HG03460 (cell line): ENCODE measurements around the gene MAPK14.
A peak's percentile ranks its signal among the peaks of the same experiment; 100 is the strongest.
"Not testable (repeated sequence)": the region's sequence is repeated elsewhere in the genome, so short reads cannot be mapped to it uniquely, and the experiment has no call there.

Experiments used
- ATAC-seq: cut with Tn5 transposase; IDR thresholded peaks from one replicate; pipeline ENCODE4 v1.9.1; 2021; ENCODE audit not compliant: unreplicated experiment

Gene MAPK14

DNA sequence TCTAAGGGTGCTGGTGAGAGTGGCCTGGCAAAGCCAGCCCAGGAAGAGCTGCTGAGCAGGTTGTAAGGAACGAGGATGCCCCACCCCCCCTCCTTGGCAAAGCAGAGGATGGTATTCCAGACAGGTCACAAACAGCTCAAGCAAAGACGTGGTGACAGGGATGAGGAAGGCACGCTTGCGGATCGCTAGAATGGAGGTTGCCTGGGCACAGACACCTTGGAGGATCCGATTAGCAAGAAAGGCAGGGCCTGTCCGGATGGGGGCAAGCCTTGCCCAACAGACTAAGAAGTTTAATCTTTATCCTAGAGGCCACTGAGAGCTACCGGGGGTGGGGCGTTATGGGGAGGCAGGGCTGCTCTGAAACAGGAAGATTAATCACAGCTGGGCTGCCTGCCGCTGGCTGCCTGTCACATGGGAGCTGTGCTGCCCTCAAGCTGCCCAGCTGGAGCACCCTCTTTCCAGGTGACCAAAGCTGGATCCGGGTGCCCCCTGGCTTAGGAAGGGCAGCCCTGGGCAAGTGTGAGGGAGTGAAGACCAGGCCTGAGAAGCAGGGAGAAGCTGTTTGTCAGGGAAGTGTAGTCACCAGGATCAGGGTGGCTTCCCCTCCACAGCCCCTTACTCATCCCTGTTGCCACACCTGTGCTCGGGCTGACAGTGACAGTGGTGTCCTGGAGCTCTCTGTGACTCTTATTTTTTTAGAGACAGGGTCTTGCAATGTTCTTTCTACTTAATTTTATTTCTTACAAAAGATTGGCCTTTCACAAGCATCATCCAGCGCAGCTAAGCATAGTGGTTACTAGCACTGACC lies 93.6 kb downstream of the MAPK14 start:
- peak; percentile 49 for ATAC-seq

DNA sequence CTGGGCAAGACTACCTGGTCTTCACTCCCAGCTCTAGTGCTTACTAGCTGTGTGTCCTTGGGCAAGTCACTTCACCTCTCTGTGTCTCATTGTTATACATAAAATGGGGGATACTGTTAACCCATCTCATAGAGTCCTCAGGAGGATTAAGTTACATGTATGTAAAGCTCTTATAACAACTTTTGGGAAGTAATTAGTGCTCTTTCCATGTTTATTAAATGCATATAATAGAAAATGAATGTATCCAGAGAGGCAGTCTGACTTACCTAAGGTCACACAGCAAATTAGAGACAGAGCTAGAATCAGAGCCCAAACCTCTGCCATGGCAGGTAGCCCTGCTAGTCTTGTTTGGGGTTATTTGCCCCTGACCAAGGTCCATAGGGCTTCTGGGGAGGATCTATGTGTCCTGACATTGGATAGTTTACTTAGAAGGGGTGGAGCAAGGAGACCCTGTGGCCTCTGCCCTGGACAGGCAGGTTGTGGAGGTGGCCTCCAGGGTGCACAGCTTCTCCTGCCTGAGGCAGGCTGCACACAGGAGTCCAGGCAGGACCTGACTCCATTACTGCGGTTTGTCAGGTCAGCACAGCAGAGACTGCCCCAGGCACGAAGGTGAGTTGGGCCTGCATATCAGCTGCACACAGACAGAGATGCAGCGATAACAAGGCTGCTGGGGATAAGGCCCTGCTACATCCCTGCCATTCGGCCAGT lies 94.3 kb downstream of the MAPK14 start:
- no peak for ATAC-seq

DNA sequence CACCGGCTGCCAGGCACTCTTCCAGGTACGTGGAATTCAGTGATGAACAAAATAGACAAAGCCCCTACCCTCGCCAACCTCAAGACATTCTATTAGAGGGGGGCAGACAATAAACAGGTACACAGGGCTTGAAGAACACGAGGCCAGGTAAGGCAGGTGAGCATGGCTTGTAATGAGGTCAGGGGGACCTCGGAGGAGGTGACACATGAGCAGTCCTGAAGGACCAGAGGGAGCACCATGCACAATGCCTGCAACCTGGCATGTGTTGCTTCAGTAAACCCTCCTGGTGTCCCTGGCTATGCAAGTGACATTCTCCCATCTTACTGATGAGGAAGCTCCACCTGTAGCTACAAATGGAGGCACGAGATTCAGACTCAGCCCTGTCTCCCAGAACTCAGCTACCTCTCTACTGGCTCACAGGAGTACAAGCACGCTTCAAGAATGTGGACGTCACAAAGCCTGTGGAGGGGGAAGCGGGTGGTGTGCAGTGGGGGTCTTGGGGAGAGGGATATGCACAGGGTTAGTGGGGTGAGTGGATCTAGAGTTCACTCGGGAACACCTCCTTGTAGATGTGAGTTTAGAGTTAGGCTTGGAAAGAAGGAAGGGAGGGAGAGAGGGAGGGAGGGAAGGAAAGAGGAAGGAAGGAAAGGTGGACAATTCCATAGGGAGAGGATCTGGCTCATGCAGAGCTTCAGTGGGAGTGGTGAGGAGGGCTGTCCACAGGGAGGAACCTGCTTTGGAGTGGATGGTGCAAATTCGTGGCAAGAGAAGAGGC lies 95.1 kb downstream of the MAPK14 start:
- ATAC-seq, result no peak

DNA sequence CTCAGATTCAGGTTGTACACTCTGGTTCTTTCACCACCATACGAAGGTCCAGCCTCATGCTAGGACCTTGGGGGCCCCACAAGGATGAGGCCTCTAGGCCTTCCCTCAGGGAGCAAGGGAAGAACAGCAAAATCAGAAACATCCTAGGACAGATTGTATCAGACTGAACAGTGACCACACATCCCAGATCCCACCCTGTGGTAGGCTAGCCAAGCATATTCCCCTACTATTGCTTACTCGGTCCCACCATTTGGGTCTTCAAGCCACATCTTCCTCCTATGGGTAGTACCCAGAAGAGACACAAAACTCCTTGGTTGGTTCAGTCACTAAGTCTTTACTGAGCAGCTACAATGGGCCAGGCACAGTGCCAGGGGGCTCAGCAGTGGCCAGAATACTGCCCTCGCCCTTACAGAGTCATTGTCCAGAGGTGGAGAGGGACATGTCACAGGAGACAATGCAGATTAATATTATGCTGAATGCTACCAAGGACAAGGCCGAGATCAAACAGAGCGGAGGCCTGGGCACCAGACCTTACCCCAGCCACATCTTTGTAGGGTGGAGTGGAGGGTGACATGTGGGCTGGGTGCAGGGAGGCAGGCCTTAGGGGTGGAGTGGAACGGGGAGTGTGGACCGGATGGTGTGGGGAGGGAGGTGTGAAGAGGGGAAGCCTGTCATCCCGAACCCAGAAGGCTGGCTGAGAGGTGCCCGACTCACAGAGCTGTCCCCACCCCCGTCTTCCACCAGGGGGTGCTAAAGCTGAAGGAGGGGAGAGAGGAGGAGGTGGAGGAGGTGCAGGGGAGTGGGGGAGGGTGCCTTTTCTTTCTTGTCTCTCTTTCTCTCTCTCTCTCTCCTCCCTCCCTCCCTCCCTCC lies 95.9 kb downstream of the MAPK14 start:
- peak; percentile 73 for ATAC-seq

DNA sequence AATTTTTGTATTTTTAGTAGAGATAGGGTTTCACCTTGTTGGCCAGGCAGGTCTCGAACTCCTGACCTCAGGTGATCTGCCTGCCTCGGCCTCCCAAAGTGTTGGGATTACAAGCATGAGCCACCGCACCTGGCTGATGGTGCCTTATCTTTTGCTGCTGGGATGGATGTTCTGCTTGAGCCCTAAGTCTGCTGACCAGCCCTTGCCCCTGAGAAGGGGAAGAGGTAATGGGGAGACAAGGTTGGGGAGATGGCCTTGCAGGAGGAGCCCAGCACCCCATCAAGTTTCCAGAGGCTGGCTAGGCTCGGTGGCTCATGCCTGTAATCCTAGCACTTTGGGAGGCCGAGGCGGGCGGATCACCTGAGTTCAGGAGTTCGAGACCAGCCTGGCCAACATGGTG lies 96.7 kb downstream of the MAPK14 start:
- not testable (repeated sequence) for ATAC-seq

DNA sequence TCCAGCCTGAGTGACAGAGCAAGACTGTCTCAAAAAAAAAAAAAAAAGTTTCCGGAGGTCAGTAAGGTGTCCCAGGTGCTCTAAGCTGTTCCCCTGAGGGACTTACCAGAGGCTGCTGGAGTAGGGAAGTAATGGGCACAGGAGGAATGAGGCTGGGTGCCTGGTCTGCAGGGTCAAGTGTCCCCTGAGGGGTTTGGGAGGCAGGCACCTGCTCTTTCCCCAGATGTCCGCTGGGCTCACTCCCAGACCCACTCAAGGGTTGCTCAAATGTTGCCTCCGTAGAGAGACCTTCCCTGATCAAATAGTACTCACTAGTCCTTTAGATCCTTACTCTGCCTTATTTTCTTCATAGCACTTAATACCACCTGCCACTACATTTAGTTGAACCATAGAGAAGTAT lies 97.3 kb downstream of the MAPK14 start:
- no peak for ATAC-seq

DNA sequence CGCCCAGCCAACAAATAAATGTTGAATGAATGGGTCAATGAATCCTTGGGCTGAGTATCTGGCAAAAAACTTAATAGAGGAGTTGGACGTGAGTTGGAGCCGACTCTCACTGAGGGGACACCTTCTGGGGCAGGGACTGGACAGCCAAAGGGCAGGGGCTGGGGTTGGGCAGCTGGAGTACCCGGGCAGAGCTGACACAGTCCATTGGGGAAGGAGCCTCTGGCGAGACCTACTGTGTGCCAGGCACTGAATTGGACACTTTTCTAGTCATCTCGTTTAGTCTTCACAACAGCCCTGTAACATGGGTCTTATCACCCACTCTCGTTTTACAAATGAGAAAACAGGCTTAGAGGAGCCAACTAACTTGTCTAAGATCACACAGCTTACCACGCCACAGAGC lies 98.0 kb downstream of the MAPK14 start:
- no peak for ATAC-seq

DNA sequence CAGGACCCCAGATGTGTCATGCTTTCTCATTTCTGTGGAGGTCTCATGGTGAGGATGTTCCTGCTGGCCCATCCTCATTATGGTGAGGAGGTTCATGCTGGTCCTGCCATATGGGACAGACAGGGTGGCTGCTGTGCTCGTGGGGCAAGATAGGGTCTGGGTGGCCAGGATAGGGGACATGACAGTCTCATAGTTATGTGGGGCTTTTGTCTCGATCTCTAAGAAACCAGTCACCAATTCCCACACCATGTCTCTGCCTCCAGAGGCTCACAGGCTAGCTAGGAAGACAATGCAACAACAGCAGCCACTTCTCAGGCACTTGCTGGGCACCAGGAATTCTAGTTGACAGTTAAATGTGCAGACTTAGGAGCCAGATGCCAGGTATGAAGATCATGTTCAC lies 98.5 kb downstream of the MAPK14 start:
- ATAC-seq, result no peak

DNA sequence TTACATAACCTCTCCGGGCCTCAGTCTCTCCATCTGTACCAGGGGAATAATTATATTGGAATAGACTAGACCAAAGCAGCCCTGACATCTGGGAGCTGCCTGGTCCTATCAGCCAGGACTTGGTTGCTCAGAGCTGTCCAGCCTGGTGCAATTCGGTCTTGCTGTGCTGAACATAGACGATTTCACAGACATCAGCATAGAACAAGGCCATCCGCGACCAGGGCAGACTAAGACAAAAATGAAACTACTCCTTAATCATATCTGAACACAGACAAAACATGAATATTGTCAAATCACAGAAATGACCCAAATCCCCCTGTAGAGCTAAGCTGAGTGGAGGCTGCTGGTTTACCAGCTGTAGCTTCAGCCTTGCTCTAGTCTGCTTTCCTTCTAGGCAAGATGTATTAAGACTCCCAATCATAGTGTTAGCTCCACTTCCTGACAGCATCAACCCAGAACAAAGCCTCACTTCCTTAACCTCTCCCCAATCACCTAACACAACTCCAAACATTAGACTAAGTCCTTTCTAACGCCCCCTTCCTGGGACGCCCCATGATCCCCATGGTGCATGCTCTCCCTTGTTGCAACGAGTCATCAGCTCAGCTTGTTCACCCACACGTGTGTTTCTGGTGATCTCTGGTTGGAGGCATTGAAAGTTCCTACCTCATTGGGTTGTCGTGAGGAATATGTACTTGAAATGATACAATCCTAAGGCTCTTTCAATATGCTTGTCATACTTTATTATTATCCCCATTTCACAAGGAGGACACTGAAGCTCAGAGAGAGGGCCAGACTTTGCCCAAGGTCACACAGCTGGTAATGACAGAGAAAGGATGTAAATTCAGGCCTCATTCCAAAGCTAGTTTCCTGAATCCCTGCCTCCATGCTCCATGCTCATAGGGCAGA lies 99.2 kb downstream of the MAPK14 start:
- ATAC-seq, result no peak

DNA sequence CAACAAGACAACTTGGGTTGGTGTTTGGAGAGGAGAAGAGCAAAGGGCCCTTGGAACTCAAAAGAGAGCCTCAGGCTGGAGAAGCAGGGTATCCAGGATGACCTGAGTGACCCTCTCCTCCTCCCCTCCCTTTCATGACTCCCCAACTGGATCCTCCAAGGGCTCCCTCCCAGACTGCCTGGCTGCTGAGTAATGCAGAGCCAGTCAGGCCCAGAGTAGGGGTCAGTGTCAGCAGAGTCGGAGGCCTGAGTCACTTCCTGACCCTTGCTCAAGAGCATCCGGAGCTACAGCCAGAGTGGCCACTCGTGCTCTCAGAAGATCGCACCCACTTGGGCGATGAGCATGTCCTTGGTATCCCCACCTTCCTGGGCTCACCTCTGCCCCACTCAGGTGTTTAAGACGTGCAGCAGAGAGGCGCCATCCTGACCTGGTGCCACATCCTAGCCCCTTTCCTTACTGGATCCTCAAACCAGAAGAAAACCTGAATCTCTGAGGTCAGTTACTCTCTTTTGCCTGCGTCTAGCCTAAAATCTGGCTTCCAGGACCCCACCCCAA lies 99.9 kb downstream of the MAPK14 start:
- ATAC-seq, result no peak

DNA sequence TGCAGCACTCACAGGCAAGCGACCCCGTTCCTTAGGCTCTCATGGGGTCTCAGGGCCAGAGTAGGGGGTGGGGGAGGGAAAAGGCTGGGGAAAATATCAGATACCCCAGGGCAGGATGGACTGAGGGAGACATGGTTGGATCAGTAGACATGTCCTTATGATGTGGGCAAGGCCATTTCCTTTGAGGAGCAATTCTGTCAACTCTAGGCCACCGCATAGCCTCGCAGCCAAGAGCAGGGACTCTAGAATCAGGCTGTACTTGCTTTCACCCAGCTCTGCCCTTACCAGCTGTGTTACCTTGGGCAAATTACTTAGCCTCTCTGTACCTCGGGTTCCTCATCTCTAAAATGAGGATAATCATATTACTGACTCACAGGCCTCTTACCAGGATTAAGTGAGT lies 100.5 kb downstream of the MAPK14 start:
- ATAC-seq, result no peak

DNA sequence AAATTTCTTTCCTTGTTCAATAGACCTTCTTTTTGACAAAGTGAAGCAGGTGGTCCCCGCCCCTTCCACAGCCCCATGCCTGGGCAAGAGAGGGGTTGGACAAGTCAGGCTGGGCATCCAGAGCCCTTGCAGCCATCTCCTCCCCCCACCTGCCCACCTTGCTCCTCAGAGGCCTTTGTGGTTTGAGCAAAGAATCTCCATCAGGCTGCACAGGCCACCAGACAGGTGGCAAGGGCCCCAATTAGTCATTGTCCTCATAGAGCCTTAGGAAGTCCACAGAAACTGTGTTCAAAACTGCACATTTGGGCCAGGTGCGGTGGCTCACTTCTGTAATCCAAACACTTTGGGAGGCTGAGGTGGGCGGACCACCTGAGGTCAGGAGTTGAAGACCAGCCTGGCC lies 101.2 kb downstream of the MAPK14 start:
- ATAC-seq, result no peak

DNA sequence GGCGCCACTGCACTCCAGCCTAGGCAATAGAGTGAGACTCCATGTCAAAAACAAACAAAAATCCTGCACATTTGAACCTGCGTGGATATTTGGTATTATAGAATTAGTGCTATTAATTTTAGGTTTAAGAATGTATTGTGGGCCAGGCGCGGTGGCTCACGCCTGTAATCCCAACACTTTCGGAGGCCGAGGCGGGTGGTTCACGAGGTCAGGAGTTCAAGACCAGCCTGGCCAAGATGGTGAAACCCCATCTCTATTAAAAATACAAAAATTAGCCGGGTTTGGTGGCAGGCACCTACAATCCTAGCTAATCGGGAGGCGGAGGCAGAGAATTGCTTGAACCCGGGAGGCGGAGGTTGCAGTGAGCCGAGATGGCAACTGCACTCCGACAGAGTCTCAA lies 101.7 kb downstream of the MAPK14 start:
- not testable (repeated sequence) for ATAC-seq

DNA sequence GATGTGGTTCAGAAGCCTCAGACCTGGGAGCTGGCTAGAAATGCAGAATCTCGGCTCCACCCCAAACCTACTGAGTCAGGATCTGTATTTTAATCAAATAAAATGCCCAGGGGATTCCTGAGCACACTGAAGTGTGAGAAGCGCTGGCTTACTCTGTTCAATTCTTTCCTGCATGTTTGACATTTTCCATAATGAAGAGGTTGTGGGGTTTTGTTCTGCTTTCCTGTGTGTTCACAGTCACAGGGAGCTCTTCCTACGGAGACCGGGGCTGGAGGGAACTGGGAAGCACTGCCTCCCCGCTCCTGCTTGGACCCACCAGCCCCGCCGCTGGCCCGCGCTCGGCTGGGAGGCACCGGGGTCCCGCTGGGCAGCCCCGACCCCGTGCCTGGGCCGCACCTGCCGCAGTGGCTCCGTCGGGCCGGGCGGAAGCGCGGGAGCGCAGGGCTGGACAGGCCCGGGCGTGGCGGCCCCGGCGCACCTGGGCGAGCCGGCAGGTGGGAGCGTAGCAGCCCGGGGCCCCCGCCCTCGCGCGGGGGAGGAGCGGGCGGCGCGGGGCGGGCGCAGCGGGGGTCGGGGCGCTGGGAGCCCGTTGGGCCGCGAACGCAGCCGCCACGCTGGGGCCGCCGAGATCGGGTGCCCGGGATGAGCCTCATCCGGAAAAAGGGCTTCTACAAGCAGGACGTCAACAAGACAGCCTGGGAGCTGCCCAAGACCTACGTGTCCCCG lies 102.5 kb downstream of the MAPK14 start, which contains the start of gene MAPK13:
MAPK13 (plus strand) TSS at position 573 of the 726 bp plus-strand sequence; CDS start at position 643, 70 bp downstream.
- ATAC-seq, result no peak

DNA sequence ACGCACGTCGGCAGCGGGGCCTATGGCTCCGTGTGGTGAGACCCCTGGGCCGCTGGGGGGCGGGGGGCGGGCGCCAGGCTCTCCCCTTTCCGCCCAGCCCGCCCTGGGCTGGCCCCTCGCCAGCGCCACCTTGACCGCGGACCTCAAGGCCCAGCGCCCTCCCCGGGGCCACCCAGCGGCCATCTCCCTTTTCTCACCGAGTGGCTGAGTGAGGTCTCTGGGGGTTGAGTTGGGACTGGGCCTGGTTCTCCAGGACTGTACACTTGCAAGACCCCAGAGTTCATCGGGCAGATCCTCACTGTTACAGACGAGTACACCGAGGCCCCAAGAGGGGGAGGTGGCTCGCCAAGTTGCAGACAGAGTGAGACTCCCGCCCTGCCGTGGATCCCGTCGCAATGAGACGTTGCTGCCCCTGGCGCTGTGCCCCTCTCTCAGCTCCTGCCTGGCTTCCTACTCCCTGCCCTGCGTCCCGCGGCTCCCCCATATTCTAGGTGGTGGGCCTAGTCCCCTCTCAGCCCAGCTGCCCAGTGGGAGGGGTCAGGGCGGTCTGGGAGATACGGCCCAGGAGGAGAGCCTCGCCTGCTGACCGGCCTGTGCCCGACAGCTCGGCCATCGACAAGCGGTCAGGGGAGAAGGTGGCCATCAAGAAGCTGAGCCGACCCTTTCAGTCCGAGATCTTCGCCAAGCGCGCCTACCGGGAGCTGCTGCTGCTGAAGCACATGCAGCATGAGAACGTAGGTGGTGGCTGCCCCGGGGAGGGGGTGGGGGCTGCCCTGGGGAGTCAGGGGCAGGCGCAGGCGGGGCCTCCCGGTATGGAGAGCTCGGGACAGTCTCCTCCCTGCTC lies 103.3 kb downstream of the MAPK14 start:
- no peak for ATAC-seq

DNA sequence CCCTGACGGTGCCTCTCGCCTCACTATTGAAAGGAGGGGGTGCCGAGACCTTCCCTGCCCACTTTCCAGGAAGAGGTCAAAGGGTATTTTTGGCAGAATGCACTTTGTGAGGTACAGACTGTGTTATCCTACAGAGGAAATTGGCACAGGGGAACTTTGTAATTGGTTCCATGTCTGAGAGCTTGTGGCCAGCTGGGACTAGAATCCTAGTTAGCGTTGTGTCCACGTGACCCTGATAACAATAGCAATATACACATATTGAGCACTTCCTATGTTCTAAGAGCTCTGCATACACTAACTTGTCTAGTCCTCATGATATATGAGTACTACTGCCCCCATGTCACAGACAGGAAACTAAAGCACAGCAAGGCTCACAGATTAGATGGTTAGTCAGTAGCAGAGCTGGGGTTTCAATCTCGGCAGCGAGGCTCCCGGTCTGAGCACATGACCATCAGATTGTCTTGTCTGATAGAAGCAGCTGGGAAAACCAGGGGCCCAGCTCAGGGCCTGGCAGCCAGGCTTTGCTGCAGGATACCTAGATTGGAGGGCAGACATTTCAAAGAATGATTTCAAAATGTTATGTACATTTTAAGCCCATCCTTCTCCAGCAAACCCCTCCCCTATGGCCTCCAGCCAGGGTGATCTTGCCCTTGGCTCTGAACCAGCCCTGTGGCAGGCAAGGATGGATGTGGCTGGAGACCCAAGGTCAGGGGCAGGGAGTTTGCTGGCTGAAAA lies 104.1 kb downstream of the MAPK14 start:
- peak; percentile 90 for ATAC-seq

DNA sequence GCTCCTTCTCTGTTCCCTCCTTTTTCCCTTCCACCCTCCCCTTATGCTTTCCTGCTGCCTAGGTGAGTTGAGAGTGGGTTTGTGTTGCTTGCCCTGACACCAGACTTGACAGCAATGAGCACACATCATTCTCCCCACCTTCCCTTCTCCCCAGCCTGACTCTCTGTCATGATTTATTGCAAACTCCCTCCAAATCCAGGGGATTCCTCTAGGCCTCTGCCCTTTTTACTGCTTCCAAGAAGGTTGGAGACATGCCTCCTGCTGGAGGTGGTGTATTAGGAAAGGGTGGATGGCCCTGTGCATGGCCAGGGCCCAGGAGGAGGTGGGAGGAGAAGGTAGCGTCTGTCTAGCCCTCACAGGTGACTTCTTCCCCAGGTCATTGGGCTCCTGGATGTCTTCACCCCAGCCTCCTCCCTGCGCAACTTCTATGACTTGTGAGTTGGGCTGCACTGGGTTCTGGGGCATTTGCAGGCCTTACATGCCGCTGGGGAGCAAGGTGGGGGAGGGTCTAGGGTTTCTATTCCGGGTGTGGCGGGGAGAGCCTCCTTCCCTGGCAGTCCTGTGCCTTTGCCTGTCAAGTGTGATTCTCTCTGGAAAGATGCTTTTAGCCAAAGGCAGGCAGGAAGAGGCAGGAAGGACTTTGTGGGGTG lies 104.8 kb downstream of the MAPK14 start:
- ATAC-seq, result no peak
